GM19395 (cell line): ENCODE measurements around the gene TRIM13.

Source experiments
- ATAC-seq: cut with Tn5 transposase; IDR thresholded peaks from one replicate; pipeline ENCODE4 v1.9.1; 2021; ENCODE audit warnings: mild to moderate bottlenecking, moderate library complexity; ENCODE audit not compliant: unreplicated experiment

TRIM13 gene

GRCh38 chr13:49996161-49996915 lies 504 bp upstream of the TRIM13 start:
- peak; percentile 38 for ATAC-seq

- no peak for ATAC-seq
Measured at GRCh38 chr13:49997955-49998354, 1.1 kb downstream of the TRIM13 start.

- no peak for ATAC-seq
Measured at GRCh38 chr13:49998714-49999624, 2.1 kb downstream of the TRIM13 start.

- ATAC-seq, result no peak
Measured at GRCh38 chr13:50001287-50001686, 4.4 kb downstream of the TRIM13 start.

GRCh38 chr13:50006426-50007135 lies 9.7 kb downstream of the TRIM13 start:
- ATAC-seq, result no peak

GRCh38 chr13:50011461-50011860 lies 14.6 kb downstream of the TRIM13 start:
- no peak for ATAC-seq

GRCh38 chr13:50012396-50013169 lies 15.7 kb downstream of the TRIM13 start:
- no peak for ATAC-seq

GRCh38 chr13:50014386-50014785 lies 17.5 kb downstream of the TRIM13 start:
- ATAC-seq, result no peak

GRCh38 chr13:50015258-50015657 lies 18.4 kb downstream of the TRIM13 start, which contains the start of gene KCNRG:
Gene KCNRG (plus strand): TSS chr13:50015444. CDS start chr13:50015494, 50 bp downstream.
- no peak for ATAC-seq

GRCh38 chr13:50015750-50016149 lies 18.9 kb downstream of the TRIM13 start:
- ATAC-seq, result no peak

- no peak for ATAC-seq
Measured at GRCh38 chr13:50016444-50016843, 19.6 kb downstream of the TRIM13 start.

- no peak for ATAC-seq
Measured at GRCh38 chr13:50017819-50018218, 21.0 kb downstream of the TRIM13 start.

GRCh38 chr13:50025436-50025835 lies 28.6 kb downstream of the TRIM13 start:
- ATAC-seq, result no peak

- peak; percentile 100 for ATAC-seq
Measured at GRCh38 chr13:50026788-50027473, 30.1 kb downstream of the TRIM13 start.

GRCh38 chr13:50030315-50030714 lies 33.5 kb downstream of the TRIM13 start:
- no peak for ATAC-seq

- ATAC-seq, result no peak
Measured at GRCh38 chr13:50033725-50034124, 36.9 kb downstream of the TRIM13 start.

GRCh38 chr13:50037788-50038187 lies 40.9 kb downstream of the TRIM13 start:
- no peak for ATAC-seq

GRCh38 chr13:50038266-50038665 lies 41.4 kb downstream of the TRIM13 start:
- no peak for ATAC-seq

GRCh38 chr13:50052478-50052877 lies 55.6 kb downstream of the TRIM13 start:
- no peak for ATAC-seq

GRCh38 chr13:50053844-50054243 lies 57.0 kb downstream of the TRIM13 start:
- no peak for ATAC-seq
